NCI-H2107 (cell line): ENCODE data around the gene IDH1.

Experiments
- DNase-seq: peaks from one replicate; lab custom pipeline; 2025; lab: John Stamatoyannopoulos, UW

Gene IDH1

GRCh38 chr2:208210688-208211451 lies 44.0 kb downstream of the IDH1 start:
- DNase-seq, result no peak

DNA sequence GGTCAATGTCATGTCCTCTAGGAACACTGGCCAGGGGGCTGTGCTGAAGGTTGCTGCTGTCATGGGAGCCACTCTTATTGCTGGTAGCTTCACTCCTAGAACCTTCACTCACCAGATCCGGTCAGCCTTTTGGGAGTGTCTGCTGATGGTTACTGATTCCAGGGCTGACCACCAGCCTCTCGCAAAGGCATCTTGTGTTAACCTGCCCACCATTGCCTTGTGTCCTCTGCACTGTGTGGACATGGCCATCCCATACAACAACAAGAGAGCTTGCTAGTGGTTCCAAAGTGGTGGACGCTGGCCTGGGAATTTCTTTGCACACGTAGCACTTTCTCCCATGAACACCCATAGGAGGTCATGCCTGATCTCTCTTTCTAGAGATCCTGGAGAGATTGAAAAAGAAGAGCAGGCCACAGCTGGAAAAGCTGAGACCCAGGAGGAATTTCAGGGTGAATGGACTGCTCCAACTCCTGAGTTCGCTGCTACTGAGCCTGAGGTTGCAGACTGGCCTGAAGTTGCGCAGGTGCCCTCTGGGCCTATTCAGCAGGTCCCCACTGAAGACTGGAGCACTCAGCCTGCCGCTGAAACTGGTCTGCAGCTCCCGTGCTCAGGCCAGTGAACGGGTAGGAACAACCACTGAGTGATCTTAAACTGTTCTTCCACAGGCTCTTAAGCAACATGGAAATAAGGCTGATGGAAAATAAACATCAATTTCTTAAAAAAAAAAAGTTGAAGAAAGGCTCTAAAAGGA lies 46.4 kb downstream of the IDH1 start:
- no peak for DNase-seq

DNA sequence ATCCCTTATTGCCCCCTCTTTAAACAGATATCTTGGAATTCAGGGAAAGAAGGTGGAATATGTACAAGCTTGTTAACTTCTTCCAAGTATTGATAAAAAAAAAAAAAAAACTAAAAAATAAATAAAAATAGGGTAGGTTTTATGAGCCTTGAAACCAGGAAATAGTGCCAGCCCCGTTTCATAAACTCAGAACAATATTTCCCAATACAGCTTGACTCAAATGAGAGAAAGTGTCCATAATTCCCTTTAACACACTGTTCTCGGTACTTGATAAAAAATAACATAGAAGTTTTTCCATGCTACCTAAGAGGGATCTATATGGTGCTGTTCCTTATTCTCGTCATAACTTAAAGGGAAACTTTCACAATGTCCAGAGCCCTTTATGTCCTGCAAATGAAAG lies 47.1 kb downstream of the IDH1 start:
- no peak for DNase-seq

GRCh38 chr2:208204166-208204565 lies 50.7 kb downstream of the IDH1 start:
- no peak for DNase-seq

GRCh38 chr2:208195531-208195930 lies 59.3 kb downstream of the IDH1 start:
- DNase-seq, result no peak

DNA sequence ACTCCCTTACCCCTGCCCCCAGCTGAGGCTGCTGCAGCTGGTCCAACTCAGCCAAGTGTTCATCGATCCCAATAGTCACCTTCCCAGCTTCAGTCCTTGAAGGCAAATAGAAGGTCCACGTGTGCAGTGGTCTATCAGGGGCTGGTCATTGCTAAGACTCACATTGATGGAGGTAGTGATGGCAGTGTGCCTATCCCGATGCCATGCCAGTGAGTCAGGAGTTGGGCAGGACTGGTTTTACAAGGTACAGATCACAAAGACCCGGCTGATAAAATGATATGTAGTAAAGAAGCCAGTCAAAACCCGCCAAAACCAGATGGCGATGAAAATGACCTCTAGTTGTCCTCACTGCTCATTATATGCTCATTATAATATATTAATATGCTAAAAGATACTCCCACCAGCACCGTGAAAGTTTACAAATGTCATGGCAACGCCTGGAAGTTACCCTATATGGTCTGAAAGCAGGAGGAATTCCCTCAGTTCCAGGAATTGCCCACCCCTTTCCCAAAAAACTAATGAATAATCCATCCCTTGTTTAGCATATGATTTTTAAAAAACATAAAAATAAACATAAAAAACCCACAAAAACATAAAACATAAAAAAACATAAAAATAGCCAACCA lies 62.1 kb downstream of the IDH1 start:
- no peak for DNase-seq

GRCh38 chr2:208189810-208190503 lies 64.9 kb downstream of the IDH1 start, which contains the start of gene C2orf80:
C2orf80 (minus strand) TSS chr2:208190030; CDS start chr2:208186986, 3,044 bp downstream.
- no peak for DNase-seq

DNA sequence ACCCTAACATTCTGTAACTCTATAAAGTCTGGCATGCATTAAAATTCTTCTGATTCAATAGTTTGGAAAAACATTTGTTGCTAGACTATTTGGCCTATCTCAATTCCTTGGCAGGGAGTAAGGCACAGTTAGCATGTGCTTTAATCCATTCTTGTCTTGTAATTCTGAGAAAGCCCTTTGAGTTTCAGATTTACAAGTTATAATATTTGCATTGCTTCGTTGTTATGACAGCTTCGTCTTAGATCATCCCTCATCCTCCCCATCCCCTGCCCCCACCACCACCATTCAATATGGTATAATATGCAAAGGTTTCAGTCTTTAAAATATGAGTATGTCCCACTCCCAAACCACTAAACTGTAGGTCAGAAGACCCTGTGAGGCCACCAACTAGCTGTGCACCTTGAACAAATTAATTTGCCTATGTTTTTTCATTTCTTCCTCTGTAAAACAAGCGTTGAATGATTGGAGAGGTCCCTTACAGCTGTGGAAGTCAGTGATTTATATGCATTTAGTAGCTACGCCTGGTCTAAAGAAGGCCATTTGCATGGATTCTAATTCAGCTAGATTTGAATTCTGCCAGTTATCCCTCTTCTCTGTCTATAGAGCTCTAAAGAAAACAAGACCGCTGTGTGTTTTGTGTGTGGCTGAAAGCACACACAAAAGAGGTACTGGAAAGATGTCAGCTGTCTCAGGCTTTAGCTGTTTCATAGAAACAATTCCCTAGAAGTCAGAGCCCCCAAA lies 65.6 kb downstream of the IDH1 start:
- DNase-seq, result no peak

DNA sequence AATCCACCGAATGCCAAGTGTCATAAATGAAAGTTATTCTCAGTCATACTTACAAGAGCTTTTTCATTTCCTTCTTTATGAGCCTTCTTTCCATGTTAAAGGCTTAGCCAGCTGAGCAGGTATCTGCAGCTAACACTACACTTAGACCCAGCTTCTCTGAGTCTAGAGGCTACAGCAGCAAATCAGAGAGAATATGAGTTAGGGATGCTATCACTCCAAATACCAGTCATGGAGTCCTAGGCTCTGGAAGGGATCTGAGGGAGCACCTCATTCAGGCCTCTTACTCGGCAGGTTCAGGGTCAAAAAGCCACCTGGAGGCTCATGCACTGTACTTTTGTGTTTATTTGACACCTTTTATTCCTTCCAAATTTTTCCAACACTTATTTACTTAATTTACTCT lies 68.0 kb downstream of the IDH1 start:
- DNase-seq, result no peak

GRCh38 chr2:208186465-208186864 lies 68.4 kb downstream of the IDH1 start:
- DNase-seq, result no peak
